OCI-LY7 (cell line): ENCODE results near the gene USH2A. TPM values are rescaled to one million over a fixed set of nuclear protein-coding genes. Genes with fewer than 3 reads are reported as not detected.

Experiments
- BruUV-seq: library from RNA; stranded (reverse); fragments of 400-500 nt; replicated peaks from 2 replicates; lab custom pipeline; 2021; lab: Mats Ljungman, UMichigan
- CTCF ChIA-PET: fragments of 300-600 bp; sonication (Branson Sonifier 250); formaldehyde crosslinking; loops from one replicate; lab custom pipeline; 2022; ENCODE audit warnings: antibody characterized with exemption; ENCODE audit not compliant: unreplicated experiment; lab: Charles Lee
- POLR2A ChIA-PET: fragments of 300-600 bp; sonication (Branson Sonifier 250); formaldehyde crosslinking; loops from one replicate; lab custom pipeline; 2022; ENCODE audit warnings: antibody characterized with exemption; lab: Charles Lee
- DNase-seq: peaks from one replicate; pipeline ENCODE4 v3.0.0-alpha.2; 2015; ENCODE audit warnings: low spot score
- H2AFZ ChIP-seq: fragments of 200-600 bp; sonication (generic), shearing (Covaris generic); 2 replicates; pipeline ENCODE4 v1.6.1; 2014; ENCODE audit warnings: mild to moderate bottlenecking, antibody characterized with exemption, low read length, moderate library complexity
- H3K27ac ChIP-seq: fragments of 200-600 bp; sonication (generic); 2 replicates; pipeline ENCODE4 v1.5.1; 2014; ENCODE audit warnings: mixed run types, low read depth, mild to moderate bottlenecking, moderate library complexity, low read length, inconsistent platforms; ENCODE audit not compliant: poor library complexity, severe bottlenecking
- H3K36me3 ChIP-seq: fragments of 200-600 bp; sonication (generic); 2 replicates; pipeline ENCODE4 v1.6.1; 2014; ENCODE audit warnings: mild to moderate bottlenecking, antibody characterized with exemption, low read length, moderate library complexity, mixed read lengths; ENCODE audit not compliant: insufficient read depth
- H3K4me1 ChIP-seq: fragments of 200-600 bp; sonication (generic); 2 replicates; pipeline ENCODE4 v1.5.1; 2014; ENCODE audit warnings: mild to moderate bottlenecking, low read length; ENCODE audit not compliant: insufficient read depth, poor library complexity, severe bottlenecking
- H3K4me2 ChIP-seq: fragments of 200-600 bp; sonication (generic); 2 replicates; pipeline ENCODE4 v1.6.1; 2014; ENCODE audit warnings: mild to moderate bottlenecking, low read length
- H3K4me3 ChIP-seq: fragments of 200-600 bp; sonication (generic); 2 replicates; pipeline ENCODE4 v1.5.1; 2014; ENCODE audit warnings: mild to moderate bottlenecking, low read depth, low read length; ENCODE audit not compliant: poor library complexity, severe bottlenecking
- H3K79me2 ChIP-seq: fragments of 200-600 bp; sonication (generic); 2 replicates; pipeline ENCODE4 v1.6.1; 2016; ENCODE audit warnings: low read depth, mild to moderate bottlenecking, low read length, moderate library complexity, mixed read lengths; ENCODE audit not compliant: insufficient read depth
- H3K9me2 ChIP-seq: fragments of 200-600 bp; sonication (generic); 2 replicates; pipeline ENCODE4 v1.6.1; 2016; ENCODE audit warnings: mild to moderate bottlenecking, low read length, mixed read lengths; ENCODE audit not compliant: insufficient read depth
- H3K9me3 ChIP-seq: fragments of 200-600 bp; sonication (generic); 2 replicates; pipeline ENCODE4 v1.6.1; 2014; ENCODE audit warnings: mild to moderate bottlenecking, mixed run types, low read length, mixed read lengths
- H4K20me1 ChIP-seq: fragments of 200-600 bp; sonication (generic); 2 replicates; pipeline ENCODE4 v1.6.1; 2014; ENCODE audit warnings: mild to moderate bottlenecking, antibody characterized with exemption, low read length, moderate library complexity, mixed read lengths; ENCODE audit not compliant: insufficient read depth
- EZH2phosphoT487 ChIP-seq: fragments of 200-600 bp; sonication (generic); IDR thresholded peaks from 2 replicates; pipeline ENCODE4 v1.6.1; 2018; ENCODE audit warnings: low read depth, borderline replicate concordance, mild to moderate bottlenecking, mixed run types, antibody characterized with exemption, low read length, moderate library complexity, mixed read lengths
- intact Hi-C: fragments of 100-400 bp; cut with micrococcal nuclease; formaldehyde crosslinking; loops from one replicate; pipeline ENCODE4 v1.10.0; 2022; ENCODE audit not compliant: unreplicated experiment
- total RNA-seq, 2 experiments: library from RNA; depleted of rRNA in 1 of 2; stranded (reverse); fragments of >200 nt in 1 of 2; shearing (Covaris generic) in 1 of 2; gene quantifications; 2 replicates each; pipeline ENCODE4 v1.2.3, GENCODE V29; 2014 to 2022
- TF ChIP-seq, protein P1 (sequence below): fragments of 200-600 bp; sonication (generic); conservative IDR thresholded peaks from 2 replicates; pipeline ENCODE4 v1.5.1; 2014; ENCODE audit warnings: mild to moderate bottlenecking, antibody characterized with exemption, low read length, moderate library complexity, mixed read lengths

The USH2A gene
- total RNA-seq, 2 experiments from 2014 or later: not detected

DNA sequence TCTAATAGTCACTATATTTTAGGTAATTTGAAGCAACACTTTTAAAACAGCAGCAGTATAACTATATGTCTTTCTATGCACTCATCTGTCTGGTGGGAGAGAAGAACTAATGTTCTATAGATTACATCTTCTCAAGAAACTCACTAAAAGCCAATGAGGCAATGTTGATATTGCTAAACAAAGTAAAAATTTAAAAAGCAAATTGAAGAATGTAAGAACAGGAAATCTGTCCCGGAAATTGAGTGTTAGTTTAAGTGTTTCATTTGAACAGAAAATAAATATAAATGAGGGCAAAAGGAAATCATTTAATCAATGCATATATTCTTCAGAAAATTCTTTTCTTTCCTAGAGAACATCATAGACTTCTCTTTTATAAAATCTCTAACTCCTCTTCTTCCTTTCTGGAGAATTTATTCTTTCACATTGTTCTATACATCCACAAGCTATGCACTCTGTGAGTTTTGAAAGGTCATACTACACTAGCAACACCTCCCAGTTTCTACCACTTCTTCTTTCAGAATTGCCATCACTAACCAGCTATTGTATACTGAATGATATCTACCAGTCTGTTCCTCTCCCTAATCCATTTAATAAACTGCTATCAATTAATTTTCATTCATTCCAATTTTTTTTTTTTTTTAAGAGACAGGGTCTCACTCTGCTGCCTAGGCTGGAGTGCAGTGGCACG, 153.0 kb downstream of the USH2A start:
- no peaks in the 10 kb centered on the region for H3K9me2 ChIP-seq
- no peak overlapping the region for H3K4me3 ChIP-seq
- no peaks in the 10 kb centered on the region for H4K20me1 ChIP-seq
- CTCF ChIA-PET: no interaction called here
- TF ChIP-seq EZH2phosphoT487: no peak
- TF ChIP-seq, protein P1, sequence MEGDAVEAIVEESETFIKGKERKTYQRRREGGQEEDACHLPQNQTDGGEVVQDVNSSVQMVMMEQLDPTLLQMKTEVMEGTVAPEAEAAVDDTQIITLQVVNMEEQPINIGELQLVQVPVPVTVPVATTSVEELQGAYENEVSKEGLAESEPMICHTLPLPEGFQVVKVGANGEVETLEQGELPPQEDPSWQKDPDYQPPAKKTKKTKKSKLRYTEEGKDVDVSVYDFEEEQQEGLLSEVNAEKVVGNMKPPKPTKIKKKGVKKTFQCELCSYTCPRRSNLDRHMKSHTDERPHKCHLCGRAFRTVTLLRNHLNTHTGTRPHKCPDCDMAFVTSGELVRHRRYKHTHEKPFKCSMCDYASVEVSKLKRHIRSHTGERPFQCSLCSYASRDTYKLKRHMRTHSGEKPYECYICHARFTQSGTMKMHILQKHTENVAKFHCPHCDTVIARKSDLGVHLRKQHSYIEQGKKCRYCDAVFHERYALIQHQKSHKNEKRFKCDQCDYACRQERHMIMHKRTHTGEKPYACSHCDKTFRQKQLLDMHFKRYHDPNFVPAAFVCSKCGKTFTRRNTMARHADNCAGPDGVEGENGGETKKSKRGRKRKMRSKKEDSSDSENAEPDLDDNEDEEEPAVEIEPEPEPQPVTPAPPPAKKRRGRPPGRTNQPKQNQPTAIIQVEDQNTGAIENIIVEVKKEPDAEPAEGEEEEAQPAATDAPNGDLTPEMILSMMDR: no peak
- POLR2A ChIA-PET: interaction anchor here (0.7 kb wide), 1 partner anchor 8 kb away, joined by 3 read pairs; no protein-coding TSS in a partner anchor
- DNase-seq: no peak
- H3K4me1 ChIP-seq: no peaks in the 10 kb centered on the region
- H3K9me3 ChIP-seq: no peaks in the 10 kb centered on the region
- H3K36me3 ChIP-seq: no peaks in the 10 kb centered on the region
- no peaks in the 10 kb centered on the region for H3K79me2 ChIP-seq
- BruUV-seq: no TSS peak
- H3K27ac ChIP-seq: no peak overlapping the region
- intact Hi-C loops: no loop called here
- H2AFZ ChIP-seq: no peak overlapping the region
- no peak overlapping the region for H3K4me2 ChIP-seq

DNA sequence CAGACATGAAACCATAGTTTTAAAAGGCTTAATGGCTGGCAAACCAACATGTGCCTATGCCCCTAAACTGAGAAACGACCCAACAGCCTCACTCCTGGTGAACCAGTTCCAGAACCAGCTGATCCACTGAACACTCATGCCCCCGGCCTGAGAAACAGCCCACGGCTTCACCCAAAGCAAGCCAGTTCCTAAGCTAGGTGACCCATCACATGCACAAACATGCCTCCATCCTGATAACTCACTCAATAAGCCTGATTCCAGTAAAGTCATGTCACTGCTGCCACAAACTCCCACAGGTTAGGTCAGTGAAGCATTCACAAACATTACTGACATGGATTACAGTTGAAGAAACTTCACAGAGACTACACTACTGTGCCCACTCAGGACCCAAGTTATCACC, 161.6 kb downstream of the USH2A start:
- POLR2A ChIA-PET: no interaction called here
- H4K20me1 ChIP-seq: no peaks in the 10 kb centered on the region
- H3K36me3 ChIP-seq: no peaks in the 10 kb centered on the region
- CTCF ChIA-PET: no interaction called here
- H3K4me3 ChIP-seq: no peak overlapping the region
- no peaks in the 10 kb centered on the region for H3K79me2 ChIP-seq
- no peaks in the 10 kb centered on the region for H3K4me1 ChIP-seq
- no peaks in the 10 kb centered on the region for H3K9me3 ChIP-seq
- intact Hi-C loops: no loop called here
- H3K27ac ChIP-seq: no peak overlapping the region
- H3K4me2 ChIP-seq: no peak overlapping the region
- no TSS peak for BruUV-seq
- no peak for DNase-seq
- no peaks in the 10 kb centered on the region for H3K9me2 ChIP-seq
- TF ChIP-seq, protein P1: no peak
- TF ChIP-seq EZH2phosphoT487: no peak
- H2AFZ ChIP-seq: no peak overlapping the region

DNA sequence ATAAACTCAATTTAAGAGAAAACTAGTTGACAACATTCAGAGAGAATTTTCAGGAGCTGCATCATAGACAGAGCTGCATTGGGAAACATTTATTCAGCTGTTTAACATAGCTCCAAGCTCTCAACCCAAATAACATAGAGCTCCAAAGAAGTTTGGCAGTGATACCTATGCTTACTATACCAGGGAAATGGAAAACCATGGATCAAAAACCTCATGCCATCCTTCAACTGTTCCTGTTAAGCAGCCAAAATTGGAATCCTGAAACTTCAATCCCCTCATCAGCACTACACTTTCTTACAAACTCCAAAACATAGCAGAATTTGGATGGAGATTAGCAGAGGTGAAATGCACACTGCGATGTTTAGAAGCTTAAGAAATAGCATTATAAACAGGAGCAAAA, 164.4 kb downstream of the USH2A start:
- Histone ChIP-seq H4K20me1 (no peaks in the 10 kb centered on the region), H3K9me3 (no peaks in the 10 kb centered on the region), H3K4me3 (no peak overlapping the region), H3K27ac (no peak overlapping the region), H3K9me2 (no peaks in the 10 kb centered on the region), H3K4me1 (no peaks in the 10 kb centered on the region), H3K79me2 (no peaks in the 10 kb centered on the region), H3K36me3 (no peaks in the 10 kb centered on the region), H2AFZ (no peak overlapping the region), H3K4me2 (no peak overlapping the region)
- no TSS peak for BruUV-seq
- ChIA-PET CTCF (no interaction called here), POLR2A (interaction anchor here (1.2 kb wide), 1 partner anchor 11 kb away, joined by 3 read pairs; no protein-coding TSS in a partner anchor)
- TF ChIP-seq, protein P1: no peak
- TF ChIP-seq EZH2phosphoT487: no peak
- intact Hi-C loops: no loop called here
- no peak for DNase-seq
